CD4-positive, alpha-beta T cell treated with Interleukin-15 for 4 hours (primary cell): Measurements from ENCODE around the gene HERC3.

Source experiments
- DNase-seq: peaks from one replicate; pipeline ENCODE4 v3.0.0-alpha.2; 2020; ENCODE audit warnings: low spot score

Gene HERC3

DNA sequence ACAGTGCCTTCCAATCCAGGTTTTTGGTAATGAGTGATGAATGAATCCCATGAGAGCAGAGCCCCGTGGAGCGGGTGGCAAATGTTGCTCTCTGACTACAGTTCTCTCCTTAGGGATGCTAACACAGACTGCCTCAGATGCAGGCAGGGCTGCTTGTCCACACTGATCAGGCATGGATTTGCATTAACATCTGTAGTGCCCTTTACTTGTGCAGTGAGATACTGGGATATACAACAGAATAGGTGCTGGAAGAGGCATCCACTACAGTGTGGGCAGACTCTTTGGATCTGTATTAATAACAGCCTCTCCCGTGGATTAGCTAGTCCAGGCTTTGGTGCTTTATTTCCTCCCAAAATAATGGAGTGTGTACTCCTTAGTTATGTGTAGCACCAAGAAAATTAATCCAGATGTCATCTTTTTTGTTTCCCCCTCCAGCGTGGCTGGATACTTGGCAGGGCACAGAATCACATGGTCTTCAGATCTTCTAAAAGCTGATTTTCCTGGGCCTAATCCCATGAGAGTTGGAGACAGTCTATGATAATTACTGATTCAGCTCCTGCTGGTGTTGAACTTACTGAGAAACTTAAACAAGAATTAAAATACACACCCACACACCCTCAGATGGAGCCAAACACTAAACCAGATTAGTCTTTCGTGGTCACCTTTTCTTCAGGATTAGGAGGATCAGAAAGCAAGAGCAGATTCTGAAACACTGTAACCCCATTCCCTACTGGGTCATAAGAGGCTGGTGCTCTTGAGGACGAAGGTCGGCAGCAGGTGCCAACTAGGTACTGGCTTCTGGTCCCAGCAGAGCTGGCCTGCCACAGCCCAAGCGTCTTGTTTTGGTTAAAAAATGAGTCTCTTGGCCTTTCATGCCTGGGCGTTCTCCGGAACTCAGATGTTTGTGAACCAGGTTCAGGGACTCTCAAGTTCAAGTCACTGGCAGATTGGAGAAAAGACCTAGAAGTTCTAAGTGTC is 128.5 kb downstream of the HERC3 start:
- DNase-seq: no peak

DNA sequence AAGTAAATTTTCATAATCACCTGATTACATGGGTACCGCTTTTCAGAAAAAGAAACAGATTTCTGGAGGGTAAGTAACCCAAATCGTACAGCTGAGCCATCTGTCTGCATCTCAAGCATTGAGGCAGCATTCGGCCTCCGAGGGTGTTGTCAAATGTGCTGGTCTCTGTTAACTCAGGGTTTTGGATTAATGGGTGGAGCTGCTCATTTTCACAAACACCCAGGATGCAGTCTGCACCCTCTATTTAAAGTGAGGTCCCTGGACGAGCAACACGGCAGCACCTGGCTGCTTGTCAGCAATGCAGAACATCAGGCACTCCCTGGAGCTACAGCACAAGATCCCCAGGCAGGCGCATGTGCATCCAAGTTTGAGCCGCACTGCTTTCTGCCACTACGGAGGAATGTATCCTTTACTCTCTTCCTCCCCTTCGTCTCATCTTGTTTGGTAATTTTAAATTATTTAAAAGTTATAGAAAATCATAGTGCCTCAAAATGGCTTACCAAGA is 130.0 kb downstream of the HERC3 start:
- no peak for DNase-seq

DNA sequence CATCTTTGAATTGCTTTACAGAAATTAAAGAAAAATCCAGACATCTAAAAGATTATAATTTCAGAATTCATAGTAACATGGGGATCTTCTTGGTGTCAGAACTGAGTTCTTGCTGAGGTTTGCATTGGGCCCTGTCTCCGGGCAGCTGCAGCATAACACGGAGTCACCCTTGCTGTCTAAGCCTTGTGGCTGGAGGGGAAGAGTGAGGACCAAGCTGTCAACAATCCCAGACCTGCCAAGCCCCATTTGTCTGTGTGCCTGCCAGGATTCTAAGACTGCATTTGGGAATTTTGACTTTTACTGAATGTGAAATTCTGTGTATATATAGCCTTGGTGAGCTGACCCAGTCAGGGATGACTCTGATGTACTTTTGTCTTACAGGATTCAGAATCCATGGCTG is 130.5 kb downstream of the HERC3 start:
- DNase-seq: no peak

- DNase-seq: no peak
Observed at GRCh38 chr4:88724406-88724805, 132.1 kb downstream of the HERC3 start.

GRCh38 chr4:88725143-88725542 is 132.9 kb downstream of the HERC3 start:
- DNase-seq: no peak

- no peak for DNase-seq
Observed at GRCh38 chr4:88725986-88726385, 133.7 kb downstream of the HERC3 start.

DNA sequence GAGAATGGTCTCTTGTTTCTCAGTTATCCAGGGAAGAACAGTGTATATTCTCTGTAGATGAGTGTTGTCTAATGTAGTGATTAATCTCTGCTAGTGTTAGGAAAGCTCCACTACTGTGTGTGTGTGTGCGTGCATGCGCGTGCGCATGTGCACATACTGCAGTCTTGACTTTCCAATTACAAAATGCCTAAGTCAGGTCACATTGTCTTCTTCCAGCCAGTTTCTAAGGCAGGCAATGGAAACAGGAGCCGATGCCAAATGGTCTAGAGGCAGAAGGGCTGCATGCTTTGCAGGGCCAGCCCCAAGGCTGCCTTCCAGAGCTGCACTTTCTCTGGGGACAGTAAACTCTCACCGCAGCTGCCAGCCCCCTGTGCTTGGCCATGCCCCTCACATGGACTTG is 135.9 kb downstream of the HERC3 start:
- no peak for DNase-seq

GRCh38 chr4:88729146-88729760 is 137.0 kb downstream of the HERC3 start:
- no peak for DNase-seq

DNA sequence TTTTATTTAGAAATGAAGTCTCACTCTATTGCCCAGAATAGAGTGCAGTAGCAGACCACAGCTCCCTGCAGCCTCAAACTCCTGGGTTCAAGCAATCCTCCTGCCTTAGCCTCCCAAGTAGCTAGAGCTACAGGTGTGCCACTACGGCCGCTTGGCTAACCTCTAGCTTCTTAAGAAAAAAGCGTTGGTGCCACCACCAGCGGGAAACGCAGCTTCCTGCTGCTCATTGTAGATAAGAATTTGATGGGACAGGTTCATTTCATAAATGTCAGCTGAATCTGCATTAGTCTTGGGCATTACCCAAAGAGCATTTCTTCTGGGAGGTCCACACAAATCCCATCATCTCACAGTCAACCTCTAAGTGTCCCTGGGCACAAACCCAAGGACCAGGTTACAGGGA is 138.5 kb downstream of the HERC3 start:
- DNase-seq: no peak

- DNase-seq: no peak
Observed at GRCh38 chr4:88731381-88731780, 139.1 kb downstream of the HERC3 start.

DNA sequence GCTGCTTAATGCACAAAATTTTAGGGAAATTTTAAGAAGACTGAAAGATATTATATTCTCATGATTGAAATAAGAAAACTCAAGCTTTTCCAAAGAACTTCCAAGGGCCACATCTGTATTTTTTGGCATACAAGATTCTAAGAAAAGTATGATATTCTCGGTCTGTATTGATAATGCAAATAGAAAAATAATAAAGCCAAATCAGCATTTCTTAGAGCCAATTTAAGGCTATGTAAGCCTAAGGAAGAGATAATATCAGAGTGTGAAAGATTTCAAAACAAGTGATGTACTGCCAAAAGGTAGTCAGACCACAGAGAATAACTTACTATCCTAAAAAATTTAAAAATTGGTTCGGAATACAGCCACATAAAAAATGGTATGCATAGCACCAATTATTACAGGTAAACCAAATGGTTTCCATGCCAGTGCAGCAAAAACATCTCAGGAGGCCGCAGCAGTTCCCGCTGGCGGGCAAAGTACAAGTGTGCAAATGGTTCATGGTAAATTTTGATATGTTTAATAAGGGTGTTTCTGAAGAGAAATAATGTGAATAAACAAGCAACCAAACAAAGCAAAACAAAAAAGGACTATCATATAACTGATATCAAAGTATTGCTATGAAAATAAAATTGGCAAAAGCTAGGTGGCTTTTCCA is 140.6 kb downstream of the HERC3 start:
- DNase-seq: no peak

GRCh38 chr4:88734403-88734949 is 142.2 kb downstream of the HERC3 start:
- DNase-seq: no peak

- DNase-seq: no peak
Observed at GRCh38 chr4:88735564-88735963, 143.3 kb downstream of the HERC3 start.

- DNase-seq: no peak
Observed at GRCh38 chr4:88736264-88736663, 144.0 kb downstream of the HERC3 start.

GRCh38 chr4:88737307-88737941 is 145.1 kb downstream of the HERC3 start:
- peak; percentile 4 for DNase-seq

GRCh38 chr4:88738180-88738579 is 145.9 kb downstream of the HERC3 start:
- DNase-seq: no peak

DNA sequence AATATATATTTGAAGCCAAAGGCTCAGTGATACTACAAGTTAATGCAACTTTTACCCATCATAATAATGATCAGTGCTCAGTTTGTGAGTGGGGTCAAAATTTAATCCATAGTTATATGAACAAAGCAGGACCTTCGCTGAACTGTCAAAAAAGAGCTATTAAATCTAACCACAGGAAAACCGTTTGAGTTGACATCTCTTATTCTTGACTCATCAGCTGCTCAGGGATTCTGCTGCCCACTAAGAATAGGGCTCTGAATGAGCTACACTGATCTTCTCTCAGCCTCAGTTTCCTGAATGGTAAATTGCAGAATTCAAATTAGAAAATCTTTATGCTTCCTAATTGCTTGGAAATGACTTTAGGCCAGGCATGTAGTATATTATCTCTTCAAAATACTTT is 150.3 kb downstream of the HERC3 start:
- no peak for DNase-seq

- no peak for DNase-seq
Observed at GRCh38 chr4:88743696-88744095, 151.4 kb downstream of the HERC3 start.

- DNase-seq: no peak
Observed at GRCh38 chr4:88744609-88745008, 152.3 kb downstream of the HERC3 start.

GRCh38 chr4:88745175-88745574 is 152.9 kb downstream of the HERC3 start:
- DNase-seq: no peak

DNA sequence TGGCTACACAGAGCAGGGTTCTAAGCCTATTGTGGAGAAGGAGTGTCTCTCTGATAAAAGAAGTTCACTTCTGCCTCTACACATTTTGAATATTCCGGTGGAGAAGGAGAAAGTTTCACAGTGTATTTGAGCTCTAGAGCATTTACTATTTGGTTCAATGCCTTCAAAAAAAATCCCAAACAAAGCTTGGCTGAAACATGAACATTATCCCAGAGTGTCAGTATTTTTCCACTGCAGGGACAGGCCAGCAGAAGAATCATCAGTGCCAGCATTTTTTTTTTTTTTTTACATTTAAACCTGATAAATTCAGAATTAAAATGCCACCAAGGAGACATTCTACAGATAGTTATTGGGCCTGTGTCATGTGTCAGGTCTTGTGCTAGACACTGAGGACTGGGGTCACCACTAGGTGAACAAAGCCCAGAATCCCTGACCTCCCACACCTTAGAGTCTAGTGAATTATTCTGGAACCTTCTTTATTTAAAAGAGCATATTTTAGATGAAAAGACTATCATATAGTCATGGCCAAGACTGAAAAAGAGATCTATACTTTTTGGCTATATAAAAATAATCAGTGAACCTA is 153.4 kb downstream of the HERC3 start:
- no peak for DNase-seq

GRCh38 chr4:88746206-88746605 is 153.9 kb downstream of the HERC3 start:
- no peak for DNase-seq
